ENCODE measurements around the gene TPST2. TPM values are rescaled to one million over a fixed set of nuclear protein-coding genes. Genes with fewer than 3 reads are reported as not detected.

Gene TPST2
- total RNA-seq, 1 experiment from 2014 or later = 8.2 TPM

- POLR2A ChIA-PET (ENCODE audit: low non-redundant PET) = no interaction called here
Observed at GRCh38 chr22:26474682-26475081, 115.2 kb downstream of the TPST2 start.

More at GRCh38 chr22:26474682-26475081, 115.2 kb downstream of the TPST2 start:
- no TSS peak for BruUV-seq (replicated peaks)
- H3K36me3 ChIP-seq (ENCODE audit: insufficient read depth, low read length, poor library complexity, severe bottlenecking) = peaks cover 74% of the 10 kb centered on the region
- H3K9me3 ChIP-seq (ENCODE audit: low read depth, low read length, poor library complexity, severe bottlenecking) = no peaks in the 10 kb centered on the region
- TF ChIP-seq CTCF (conservative IDR thresholded peaks at IDR 0.05; ENCODE audit: low read depth, low read length) (no peak), EZH2 (IDR thresholded peaks at IDR 0.05; ENCODE audit: borderline replicate concordance, low read depth, low read length, poor library complexity, severe bottlenecking) (no peak)
- no peak for DNase-seq (ENCODE audit: low spot score)
- no peaks in the 10 kb centered on the region for H3K27me3 ChIP-seq (replicated peaks; ENCODE audit: insufficient read depth, low read depth, low read length, poor library complexity)
- no peak overlapping the region for H3K4me3 ChIP-seq (ENCODE audit: low read depth, low read length, poor library complexity, severe bottlenecking)
- H3K4me1 ChIP-seq (ENCODE audit: insufficient read depth, low read length, poor library complexity, severe bottlenecking) = no peaks in the 10 kb centered on the region
- H3K27ac ChIP-seq (ENCODE audit: low read depth, low read length, poor library complexity, severe bottlenecking) = no peak overlapping the region
- intact Hi-C loops (cut with micrococcal nuclease; ENCODE audit: unreplicated experiment) = no loop called here
- CTCF ChIA-PET = no interaction called here

Small RNA genes within 50 kb of the gene (microRNA-seq; reads per million reads assigned to microRNA genes)
- 11.3 reads per million, percentile 32 among the genes with 10 or more reads in this experiment for gene MIR548J

Other genes starting within 250 kb of the TPST2 start
- gene ASPHD2, start 160.9 kb downstream of the TPST2 start, total RNA-seq (2021) = 1.2 and 1.4 TPM in 2 replicates
- 46.9 and 47.9 TPM in 2 replicates for gene HPS4, start 106.3 kb downstream of the TPST2 start, total RNA-seq (2021)
- 28.8 and 33.9 TPM in 2 replicates for gene SRRD, start 106.3 kb downstream of the TPST2 start, total RNA-seq (2021)
- 44.0 and 46.4 TPM in 2 replicates for gene TFIP11, start 77.7 kb downstream of the TPST2 start, total RNA-seq (2021)
- not detected in 2 replicates for gene CRYBB1, start 27.9 kb upstream of the TPST2 start, total RNA-seq (2021)
- not detected in 2 replicates for gene CRYBA4, start 31.8 kb upstream of the TPST2 start, total RNA-seq (2021)
- gene MIAT, start 67.5 kb upstream of the TPST2 start, total RNA-seq (2021) = 6.2 and 6.8 TPM in 2 replicates

All from A673 (cell line).